GM23248 (cell line): ENCODE data around the gene PREX1. TPM values are rescaled to one million over a fixed set of nuclear protein-coding genes. Genes with fewer than 3 reads are reported as not detected.
A peak's percentile ranks its signal among the peaks of the same experiment; 100 is the strongest.

Experiments used
- DNase-seq: peaks from one replicate; pipeline ENCODE4 v3.0.0-alpha.2; 2015
- H2AFZ ChIP-seq: fragments of 200-600 bp; sonication (generic); 2 replicates; pipeline ENCODE4 v1.6.1; 2016; ENCODE audit warnings: antibody characterized with exemption
- H3F3A ChIP-seq: fragments of 200-600 bp; sonication (generic); 2 replicates; pipeline ENCODE4 v1.6.1; 2016; ENCODE audit warnings: mild to moderate bottlenecking, antibody characterized with exemption, mixed run types; ENCODE audit not compliant: insufficient read depth
- H3K27ac ChIP-seq: fragments of 200-600 bp; sonication (generic); 2 replicates; pipeline ENCODE4 v1.5.1; 2016; ENCODE audit warnings: mild to moderate bottlenecking
- H3K27me3 ChIP-seq: fragments of 200-600 bp; sonication (generic); replicated peaks from 2 replicates; pipeline ENCODE4 v1.6.1; 2016; ENCODE audit warnings: mild to moderate bottlenecking; ENCODE audit not compliant: insufficient read depth
- H3K36me3 ChIP-seq: fragments of 200-600 bp; sonication (generic); 2 replicates; pipeline ENCODE4 v1.6.1; 2016; ENCODE audit warnings: low read depth, mild to moderate bottlenecking
- H3K4me1 ChIP-seq: fragments of 200-600 bp; sonication (generic); 2 replicates; pipeline ENCODE4 v1.6.1; 2016; ENCODE audit warnings: mild to moderate bottlenecking; ENCODE audit not compliant: insufficient read depth
- H3K4me2 ChIP-seq: fragments of 200-600 bp; sonication (generic); one replicate; pipeline ENCODE4 v1.6.1; 2016; ENCODE audit warnings: mild to moderate bottlenecking; ENCODE audit not compliant: unreplicated experiment
- H3K4me3 ChIP-seq: fragments of 200-600 bp; sonication (generic); 2 replicates; pipeline ENCODE4 v1.5.1; 2016; ENCODE audit warnings: mild to moderate bottlenecking
- H3K79me2 ChIP-seq: fragments of 200-600 bp; sonication (generic); 2 replicates; pipeline ENCODE4 v1.6.1; 2016; ENCODE audit warnings: mild to moderate bottlenecking; ENCODE audit not compliant: insufficient read depth
- H3K9ac ChIP-seq: fragments of 200-600 bp; sonication (generic); 2 replicates; pipeline ENCODE4 v1.6.1; 2016; ENCODE audit warnings: mild to moderate bottlenecking
- H3K9me2 ChIP-seq: fragments of 200-600 bp; sonication (generic); 2 replicates; pipeline ENCODE4 v1.6.1; 2016; ENCODE audit warnings: mixed run types, mild to moderate bottlenecking, moderate library complexity; ENCODE audit not compliant: insufficient read depth
- H3K9me3 ChIP-seq: fragments of 200-600 bp; sonication (generic); one replicate; pipeline ENCODE4 v1.6.1; 2017; ENCODE audit warnings: low read depth
- H4K20me1 ChIP-seq: fragments of 200-600 bp; sonication (generic); 2 replicates; pipeline ENCODE4 v1.6.0; 2016; ENCODE audit not compliant: insufficient read depth
- EZH2 ChIP-seq: fragments of 200-600 bp; sonication (generic); IDR thresholded peaks from 2 replicates; pipeline ENCODE4 v1.6.1; 2018; ENCODE audit warnings: antibody characterized with exemption, mild to moderate bottlenecking; ENCODE audit not compliant: insufficient read depth, poor library complexity, severe bottlenecking
- EZH2phosphoT487 ChIP-seq: fragments of 200-600 bp; sonication (generic); IDR thresholded peaks from 2 replicates; pipeline ENCODE4 v1.6.1; 2018; ENCODE audit warnings: antibody characterized with exemption, moderate library complexity, mild to moderate bottlenecking, low read depth; ENCODE audit not compliant: insufficient read depth
- WGBS, 2 experiments: methylation state at CpG; one replicate each; pipeline ENCODE4 v1.1.6; 2015 to 2017; ENCODE audit warnings: low lambda C conversion rate in 2 of 2, low coverage in 1 of 2; ENCODE audit errors: missing lambda C conversion rate in 2 of 2; 5-methylcytosine and 5-hydroxymethylcytosine counted together
- in situ Hi-C: fragments of 300-500 bp; cut with MboI; formaldehyde crosslinking; loops from 2 replicates; pipeline ENCODE4 v1.15.0; 2020
- polyA plus RNA-seq: library from polyadenylated mRNA; unstranded; fragments of >200 nt; fragmentation: Nextera tagmentation; extraction: Ambion mirVana; gene quantifications from 2 replicates; pipeline ENCODE4 v1.2.1, GENCODE V29; 2016
- total RNA-seq: library from RNA; depleted of rRNA; stranded (reverse); fragments of >200 nt; shearing (Covaris generic); gene quantifications from 2 replicates; pipeline ENCODE4 v1.2.3, GENCODE V29; 2014

Gene PREX1
- total and polyA plus RNA-seq, 2 experiments from 2014 or later, result 0.13 to 0.65 TPM

- in situ Hi-C loops, result no loop called here
- TF ChIP-seq EZH2, result no peak
- TF ChIP-seq EZH2phosphoT487, result no peak
- Histone ChIP-seq H3K4me1 (no peaks in the 10 kb centered on the region), H3K27me3 (no peaks in the 10 kb centered on the region), H3K27ac (no peak overlapping the region), H3F3A (no peaks in the 10 kb centered on the region), H3K9ac (no peak overlapping the region), H4K20me1 (no peaks in the 10 kb centered on the region), H3K9me2 (no peaks in the 10 kb centered on the region), H3K4me3 (no peak overlapping the region), H3K9me3 (no peaks in the 10 kb centered on the region), H3K79me2 (no peaks in the 10 kb centered on the region), H3K36me3 (no peaks in the 10 kb centered on the region), H2AFZ (no peak overlapping the region), H3K4me2 (no peak overlapping the region)
- 82% methylated on average over 11 of the region's 11 CpGs for WGBS, 2 experiments
- DNase-seq, result peak; percentile 28
Observed at GRCh38 chr20:48638546-48638945, 189.3 kb downstream of the PREX1 start.

GRCh38 chr20:48637461-48637860, 190.3 kb downstream of the PREX1 start:
- in situ Hi-C loops, result no loop called here
- Histone ChIP-seq H3K79me2 (no peaks in the 10 kb centered on the region), H3K9me2 (no peaks in the 10 kb centered on the region), H3K9me3 (no peaks in the 10 kb centered on the region), H2AFZ (no peak overlapping the region), H3K27ac (no peak overlapping the region), H4K20me1 (no peaks in the 10 kb centered on the region), H3K36me3 (no peaks in the 10 kb centered on the region), H3K9ac (no peak overlapping the region), H3K4me2 (no peak overlapping the region), H3K27me3 (no peaks in the 10 kb centered on the region), H3K4me1 (no peaks in the 10 kb centered on the region), H3K4me3 (no peak overlapping the region), H3F3A (no peaks in the 10 kb centered on the region)
- TF ChIP-seq EZH2 (no peak), EZH2phosphoT487 (no peak)
- 91 to 95% methylated on average over 9 of the region's 9 CpGs for WGBS, 2 experiments
- DNase-seq, result no peak

- in situ Hi-C loops, result no loop called here
- Histone ChIP-seq H3K4me2 (no peak overlapping the region), H3K79me2 (no peaks in the 10 kb centered on the region), H3K9me3 (no peaks in the 10 kb centered on the region), H3K27me3 (no peaks in the 10 kb centered on the region), H3K36me3 (no peaks in the 10 kb centered on the region), H3K27ac (no peak overlapping the region), H3F3A (no peaks in the 10 kb centered on the region), H3K9me2 (no peaks in the 10 kb centered on the region), H2AFZ (no peak overlapping the region), H3K4me1 (no peaks in the 10 kb centered on the region), H3K4me3 (no peak overlapping the region), H4K20me1 (no peaks in the 10 kb centered on the region), H3K9ac (no peak overlapping the region)
- no peak for DNase-seq
- TF ChIP-seq EZH2phosphoT487, result no peak
- no peak for TF ChIP-seq EZH2
- WGBS, 2 experiments, result 87 to 88% methylated on average over 22 to 25 of the region's 26 CpGs
Observed at GRCh38 chr20:48636301-48636700, 191.5 kb downstream of the PREX1 start.

- no peaks in the 10 kb centered on the region for H3K9me2 ChIP-seq
- H4K20me1 ChIP-seq, result no peaks in the 10 kb centered on the region
- H3K79me2 ChIP-seq, result no peaks in the 10 kb centered on the region
- WGBS, 2 experiments, result 25 to 32% methylated on average over 4 to 5 of the region's 5 CpGs
- peak; percentile 69 for DNase-seq
- H3K36me3 ChIP-seq, result no peaks in the 10 kb centered on the region
- no peak overlapping the region for H3K27ac ChIP-seq
- no peak overlapping the region for H3K4me2 ChIP-seq
- no peak overlapping the region for H2AFZ ChIP-seq
- H3K4me3 ChIP-seq, result no peak overlapping the region
- TF ChIP-seq EZH2phosphoT487 (no peak), EZH2 (no peak)
- H3F3A ChIP-seq, result no peaks in the 10 kb centered on the region
- H3K9me3 ChIP-seq, result no peaks in the 10 kb centered on the region
- no peaks in the 10 kb centered on the region for H3K27me3 ChIP-seq
- H3K9ac ChIP-seq, result no peak overlapping the region
- H3K4me1 ChIP-seq, result no peaks in the 10 kb centered on the region
- in situ Hi-C loops, result no loop called here
Observed at GRCh38 chr20:48635791-48636267, 192.0 kb downstream of the PREX1 start.

DNA sequence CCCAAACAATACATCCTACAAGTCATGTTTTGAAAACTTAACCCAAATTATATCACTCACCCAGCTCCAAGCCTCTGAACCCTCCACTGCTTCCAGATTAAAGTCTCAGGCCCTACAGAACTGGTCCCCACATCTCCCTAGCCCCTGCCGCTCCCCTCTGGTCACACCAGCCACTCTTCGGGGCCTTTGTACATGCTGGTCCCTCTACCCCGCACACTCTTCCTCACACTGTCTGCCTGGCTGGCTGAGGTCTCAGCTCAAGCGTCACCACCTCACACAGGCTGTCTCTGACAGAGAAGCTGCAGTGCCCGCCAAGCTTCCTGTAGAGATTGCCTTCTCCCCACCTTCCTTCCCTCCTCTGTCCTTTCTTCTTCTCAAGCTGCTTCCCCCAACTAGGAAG, 192.4 kb downstream of the PREX1 start:
- H4K20me1 ChIP-seq, result no peaks in the 10 kb centered on the region
- no peaks in the 10 kb centered on the region for H3F3A ChIP-seq
- H3K36me3 ChIP-seq, result no peaks in the 10 kb centered on the region
- TF ChIP-seq EZH2phosphoT487 (no peak), EZH2 (no peak)
- H3K4me3 ChIP-seq, result no peak overlapping the region
- no peaks in the 10 kb centered on the region for H3K9me3 ChIP-seq
- no peak overlapping the region for H3K9ac ChIP-seq
- H3K27me3 ChIP-seq, result no peaks in the 10 kb centered on the region
- no peaks in the 10 kb centered on the region for H3K9me2 ChIP-seq
- no peak overlapping the region for H2AFZ ChIP-seq
- DNase-seq, result no peak
- no peaks in the 10 kb centered on the region for H3K4me1 ChIP-seq
- in situ Hi-C loops, result no loop called here
- WGBS, 2 experiments, result 83 to 89% methylated on average over 5 of the region's 5 CpGs
- H3K4me2 ChIP-seq, result no peak overlapping the region
- no peak overlapping the region for H3K27ac ChIP-seq
- no peaks in the 10 kb centered on the region for H3K79me2 ChIP-seq
